ENCODE measurements around the gene IRF1.

GRCh38 chr5:132435886-132436285 is 54.7 kb downstream of the IRF1 start:
- no peak for TF ChIP-seq CTCF (IDR thresholded peaks at IDR 0.05)
- no peak for TF ChIP-seq REST (IDR thresholded peaks at IDR 0.05; ENCODE audit: insufficient read depth in 1 of 2, low read depth in 2 of 2, low read length in 1 of 2)
